HG03139 (cell line): ENCODE measurements around the gene DENND10.
"Not testable (repeated sequence)": the region's sequence is repeated elsewhere in the genome, so short reads cannot be mapped to it uniquely, and the experiment has no call there.

ENCODE experiments used
- ATAC-seq: cut with Tn5 transposase; IDR thresholded peaks from one replicate; pipeline ENCODE4 v1.9.1; 2021; ENCODE audit not compliant: unreplicated experiment

Gene DENND10

DNA sequence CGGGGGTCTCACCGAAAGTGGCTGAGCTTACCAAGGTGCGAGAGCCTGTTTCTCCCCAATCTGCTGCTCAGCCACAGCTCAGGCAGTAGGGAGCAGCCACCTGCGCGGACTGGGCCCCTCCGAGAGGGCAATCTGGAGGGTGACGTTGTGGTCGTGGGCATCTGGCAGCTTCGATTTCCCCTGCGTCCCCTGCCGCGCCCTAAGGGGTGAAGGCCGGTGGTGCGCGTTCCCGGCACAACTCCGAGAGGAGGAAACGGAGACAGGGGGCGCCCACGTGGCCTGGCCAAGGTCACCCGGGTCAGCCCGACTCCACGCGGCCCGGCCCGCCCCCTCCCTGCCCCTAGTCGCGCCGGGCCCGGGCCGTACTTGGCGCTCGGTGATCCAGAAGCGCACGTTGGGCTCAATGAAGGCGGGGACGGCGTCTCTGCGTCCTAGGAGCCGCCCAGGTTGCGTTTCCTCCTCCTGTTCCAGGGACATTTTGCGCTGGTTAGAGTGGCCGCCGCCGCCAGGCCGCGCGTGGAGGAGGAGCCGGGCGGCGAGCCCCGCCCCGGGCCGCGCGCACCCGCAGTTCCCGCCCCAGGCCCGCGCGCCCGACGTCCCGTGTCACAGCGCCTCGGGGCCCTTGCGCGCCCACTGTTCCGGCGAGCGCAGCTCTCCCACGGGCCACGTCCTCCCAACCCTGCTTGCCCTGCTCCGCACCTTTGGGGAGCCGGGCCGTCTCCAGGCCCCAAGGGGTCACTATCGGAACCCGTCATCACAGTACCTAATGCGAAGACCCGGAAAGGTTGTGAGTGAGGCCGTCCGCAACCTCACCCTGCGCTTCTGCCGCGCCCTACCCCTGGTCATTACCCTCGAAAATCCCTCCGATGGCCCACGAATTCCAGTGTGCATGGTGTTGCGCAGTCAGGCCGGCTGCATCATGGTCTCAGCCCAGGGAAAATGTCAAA is 61.5 kb downstream of the DENND10 start, which contains the start of gene SFXN4:
Gene SFXN4, minus strand, starts transcription at position 544 of the 947 bp plus-strand sequence. Its CDS starts 67 bp downstream, at position 477.
- peak; percentile 82 for ATAC-seq

- no peak for ATAC-seq
Measured at GRCh38 chr10:119166118-119166500, 62.2 kb downstream of the DENND10 start.

DNA sequence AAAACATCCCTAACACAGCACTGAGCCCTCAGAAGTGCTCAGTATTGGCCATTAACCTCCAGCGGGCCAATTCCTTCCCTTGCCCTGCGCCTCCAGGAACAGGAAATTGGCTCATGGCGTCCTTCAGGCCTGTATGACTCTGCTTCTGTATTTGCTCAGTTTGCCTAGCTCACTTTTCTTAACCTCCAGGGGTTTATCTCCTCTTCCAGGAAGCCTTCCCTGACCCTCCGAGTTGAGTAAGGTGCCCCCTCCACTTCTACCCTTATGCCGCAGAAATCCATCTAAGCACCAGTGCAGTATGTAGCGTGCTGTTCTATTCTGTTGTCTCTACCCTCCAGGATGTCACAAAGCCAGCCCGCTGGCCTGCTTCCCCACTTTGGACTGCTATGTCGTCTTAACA is 62.7 kb downstream of the DENND10 start:
- no peak for ATAC-seq

GRCh38 chr10:119167041-119167440 is 63.1 kb downstream of the DENND10 start:
- ATAC-seq: no peak

DNA sequence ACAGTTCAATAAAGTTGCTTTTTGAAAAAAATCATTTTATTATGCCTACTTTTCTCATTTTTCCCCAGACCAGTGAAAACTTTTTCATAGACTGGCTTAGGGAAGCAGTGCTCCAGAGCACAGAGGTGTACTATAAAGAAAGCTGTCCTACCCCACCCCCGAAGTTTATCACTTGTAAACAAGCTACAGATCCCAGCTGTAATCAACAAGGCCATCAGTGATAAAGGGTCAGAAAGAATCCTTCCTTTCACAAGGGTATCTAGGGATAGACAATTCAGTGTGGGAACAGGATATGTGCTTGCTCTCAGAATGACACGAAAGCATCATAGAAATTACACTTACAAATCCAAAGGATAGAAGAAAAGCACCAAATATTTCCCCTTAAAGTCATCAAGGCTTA is 70.2 kb downstream of the DENND10 start:
- ATAC-seq: no peak

DNA sequence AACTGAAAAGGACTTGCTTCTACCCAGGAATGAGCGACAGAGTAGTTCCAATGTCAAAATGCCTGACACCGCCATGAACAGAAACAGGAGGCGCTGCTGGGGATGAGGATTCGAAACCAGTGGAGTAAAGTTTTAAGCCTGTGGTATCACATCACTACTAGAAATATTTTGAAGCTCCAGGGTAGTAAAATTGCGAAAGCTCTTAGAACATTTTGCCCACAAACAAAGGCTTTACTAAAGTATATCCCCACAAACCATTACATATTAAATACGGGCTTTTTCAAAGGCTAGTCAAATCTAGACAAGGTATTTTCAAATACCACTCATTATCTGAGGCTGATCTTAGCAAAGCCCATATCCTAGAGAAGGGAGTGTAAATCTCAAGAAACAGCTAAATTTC is 72.3 kb downstream of the DENND10 start:
- ATAC-seq: no peak

DNA sequence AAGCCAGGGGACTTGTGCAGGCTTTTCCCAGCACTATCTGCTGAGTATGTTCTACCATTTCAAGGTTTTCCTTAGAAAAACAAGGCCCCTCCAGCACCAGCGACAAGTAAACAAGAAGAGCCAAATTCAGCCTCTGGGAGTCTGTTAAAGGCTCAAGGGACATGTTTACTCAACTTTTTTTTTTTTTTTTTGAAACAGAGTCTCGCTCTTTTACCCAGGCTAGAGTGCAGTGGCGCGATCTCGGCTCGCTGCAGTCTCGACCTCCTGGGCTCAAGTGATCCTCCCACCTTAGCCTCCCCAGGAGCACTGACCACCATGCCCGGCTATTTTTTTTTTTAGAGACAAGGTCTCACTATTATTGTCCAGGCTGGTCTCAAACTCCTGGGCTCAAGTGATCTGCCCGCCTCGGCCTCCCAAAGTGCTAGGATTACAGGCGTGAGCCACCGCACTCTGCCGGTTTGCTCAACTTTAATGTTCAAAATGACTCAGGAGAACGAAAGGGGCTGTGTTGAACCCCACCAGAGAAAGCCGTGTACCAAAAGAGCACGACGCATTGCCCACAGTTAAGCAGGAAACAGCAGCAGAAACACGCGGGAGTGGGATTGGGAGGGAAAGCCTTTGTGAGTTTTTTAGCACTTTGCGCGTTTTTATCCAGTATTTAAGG is 73.9 kb downstream of the DENND10 start:
- ATAC-seq: no peak

DNA sequence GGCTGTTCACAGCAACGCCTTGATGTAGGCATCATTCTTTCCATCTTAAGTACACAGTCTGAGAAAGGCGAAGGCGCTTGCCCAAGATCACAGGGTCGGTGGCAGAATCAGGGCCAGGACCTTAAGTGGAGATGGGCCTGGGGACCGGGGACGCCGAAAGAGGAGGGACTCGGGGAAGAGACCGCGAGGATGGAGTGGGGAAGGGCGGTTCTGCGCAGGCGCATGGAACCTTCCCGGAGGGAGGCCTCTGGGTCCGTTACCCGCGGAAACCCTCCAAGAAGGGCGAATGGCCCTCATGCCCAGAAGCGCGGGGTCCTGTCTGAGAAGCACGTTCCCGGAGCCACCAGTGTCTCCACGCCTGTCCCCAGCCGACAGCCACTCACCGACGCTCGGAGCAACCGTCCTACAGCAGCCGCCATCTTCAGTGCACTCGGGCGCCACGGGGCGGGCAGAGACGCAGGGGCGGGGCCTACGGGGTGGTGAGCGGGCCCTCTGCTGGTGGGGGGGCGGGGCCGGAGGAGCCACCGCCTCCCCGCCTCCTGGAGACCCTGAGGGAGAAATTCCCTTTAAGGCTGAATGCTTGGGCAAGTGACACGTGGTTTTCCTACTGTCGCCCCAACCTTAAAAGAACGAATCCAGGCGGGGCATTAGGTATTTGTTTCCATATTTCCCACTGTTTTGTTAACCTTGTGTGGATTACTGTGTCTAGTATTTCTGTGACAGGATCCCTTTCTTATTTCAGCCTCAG is 74.6 kb downstream of the DENND10 start, which contains the start of gene PRDX3:
Gene PRDX3, minus strand, starts transcription at position 441 of the 748 bp plus-strand sequence. Its CDS starts 22 bp downstream, at position 419.
- ATAC-seq: peak; percentile 89

DNA sequence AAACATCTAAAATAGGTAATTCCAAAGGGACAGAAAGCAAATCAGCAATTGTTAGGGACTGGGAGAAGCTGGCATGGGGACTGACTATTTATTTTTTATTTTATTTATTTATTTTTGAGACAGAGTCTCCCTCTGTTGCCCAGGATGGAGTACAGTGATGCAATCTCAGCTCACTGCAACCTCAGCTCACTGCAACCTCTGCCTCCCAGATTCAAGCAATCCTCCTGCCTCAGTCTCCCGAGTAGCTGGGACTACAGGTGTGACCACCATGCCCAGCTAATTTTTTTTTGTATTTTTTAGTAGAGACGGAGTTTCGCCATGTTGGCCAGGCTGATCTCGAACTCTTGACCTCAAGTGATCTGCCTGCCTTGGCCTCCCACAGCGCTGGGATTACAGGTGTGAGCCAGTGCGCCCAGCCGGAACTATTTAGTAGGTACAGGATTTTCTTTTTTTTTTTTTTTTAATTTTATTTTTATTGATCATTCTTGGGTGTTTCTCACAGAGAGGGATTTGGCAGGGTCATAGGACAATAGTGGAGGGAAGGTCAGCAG is 77.0 kb downstream of the DENND10 start:
- ATAC-seq: not testable (repeated sequence)

DNA sequence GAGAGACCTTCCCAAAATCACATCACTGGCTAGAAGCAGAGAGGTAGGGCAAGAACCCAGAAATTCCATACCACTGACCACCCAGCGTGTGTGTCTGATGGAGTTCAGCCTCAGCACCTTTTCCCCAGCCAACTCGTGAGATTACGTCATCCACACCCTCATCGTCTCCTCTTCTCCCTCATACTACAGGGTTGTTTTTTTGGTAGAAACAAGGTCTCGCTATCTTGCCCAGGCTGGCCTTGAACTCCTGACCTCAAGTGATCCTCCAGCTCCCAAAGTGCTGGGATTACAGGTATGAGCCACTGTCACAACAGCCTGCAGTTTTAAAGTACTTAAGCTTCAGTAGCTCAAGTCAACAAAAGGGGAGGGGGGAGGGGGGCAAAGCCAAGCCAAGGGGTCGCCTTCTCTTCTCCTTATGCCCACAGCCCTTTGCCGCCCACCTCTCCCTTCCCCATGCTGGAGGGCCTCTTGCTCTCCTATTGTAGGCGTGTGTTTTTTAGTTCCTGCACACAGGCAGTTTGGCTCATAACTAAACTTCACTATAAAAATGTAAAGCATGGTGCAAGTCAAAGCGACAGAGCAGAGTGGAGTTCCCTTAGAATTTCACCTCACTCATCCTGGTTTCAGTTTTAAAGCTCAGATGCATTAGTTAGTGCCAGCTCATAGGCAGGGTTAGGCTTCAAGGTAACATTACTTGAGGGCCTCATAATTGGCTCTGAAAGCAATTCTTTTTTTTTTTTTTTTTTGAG is 79.9 kb downstream of the DENND10 start:
- ATAC-seq: no peak
